Neutrophil (primary cell): ENCODE measurements around the gene PLOD3.

Source experiments
- H3K27ac ChIP-seq: fragments of 200-600 bp; sonication (generic); 2 replicates; pipeline ENCODE4 v1.5.1; 2016; ENCODE audit warnings: mild to moderate bottlenecking, moderate library complexity
- H3K27me3 ChIP-seq: fragments of 200-600 bp; sonication (generic); 2 replicates; pipeline ENCODE4 v1.6.0; 2016; ENCODE audit warnings: mild to moderate bottlenecking
- H3K36me3 ChIP-seq: fragments of 200-600 bp; sonication (generic); 2 replicates; pipeline ENCODE4 v1.5.1; 2017
- H3K4me1 ChIP-seq, 2 experiments: fragments of 200-600 bp in 1 of 2; sonication (generic) in 1 of 2; 1 replicate in 1 of 2; 2 replicates in 1 of 2; pipeline versions ENCODE4 v1.5.1 to v1.6.1; 2013 to 2016; ENCODE audit warnings: low read depth in 1 of 2, low read length in 1 of 2, mild to moderate bottlenecking in 1 of 2, moderate library complexity in 1 of 2; ENCODE audit not compliant: control insufficient read depth in 1 of 2, insufficient read depth in 1 of 2
- H3K4me3 ChIP-seq, 2 experiments: fragments of 200-600 bp in 1 of 2; sonication (generic) in 1 of 2; 1 replicate in 1 of 2; 2 replicates in 1 of 2; pipeline ENCODE4 v1.5.1; 2013 to 2016; ENCODE audit warnings: low read depth in 1 of 2, low read length in 1 of 2, mild to moderate bottlenecking in 1 of 2, moderate library complexity in 1 of 2
- H3K9me3 ChIP-seq: fragments of 200-600 bp; sonication (generic); 2 replicates; pipeline ENCODE4 v1.5.1; 2016
- TF ChIP-seq, protein P1 (sequence below): fragments of 200-600 bp; sonication (generic); IDR thresholded peaks from 2 replicates; pipeline ENCODE4 v1.5.1; 2016; ENCODE audit warnings: antibody characterized with exemption

The PLOD3 gene

DNA sequence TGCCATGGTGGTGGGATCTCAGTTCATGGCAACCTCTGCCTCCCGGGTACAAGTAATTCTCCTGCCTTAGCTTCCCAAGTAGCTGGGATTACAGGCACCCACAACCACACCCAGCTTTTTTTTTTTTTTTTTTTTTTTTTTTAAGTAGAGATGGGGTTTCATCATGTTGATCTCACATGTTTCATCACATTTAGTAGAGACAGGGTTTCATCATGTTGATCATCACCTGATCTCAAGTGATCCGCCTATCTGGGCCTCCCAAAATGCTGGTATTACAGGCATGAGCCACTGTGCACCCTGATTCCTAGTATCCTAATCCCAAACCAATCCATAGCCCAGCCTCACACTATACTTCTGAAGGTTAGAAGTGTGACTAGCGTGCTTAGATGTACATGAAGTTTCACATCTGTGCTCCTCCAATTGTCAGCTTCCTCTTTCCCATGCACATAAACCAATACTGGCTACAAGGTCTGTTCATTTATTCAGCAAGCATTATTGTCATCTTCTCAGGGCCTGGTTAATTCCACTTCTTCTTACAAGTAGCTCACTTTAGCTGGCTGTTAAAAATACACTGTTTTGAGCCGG, 30.4 kb downstream of the PLOD3 start:
- Histone ChIP-seq H3K36me3 (no peaks in the 10 kb centered on the region), H3K9me3 (no peaks in the 10 kb centered on the region), H3K27me3 (peaks cover 62% of the 10 kb centered on the region), H3K27ac (no peak overlapping the region), H3K4me3 (no peak overlapping the region), H3K4me1 (no peaks in the 10 kb centered on the region)
- TF ChIP-seq, protein P1, sequence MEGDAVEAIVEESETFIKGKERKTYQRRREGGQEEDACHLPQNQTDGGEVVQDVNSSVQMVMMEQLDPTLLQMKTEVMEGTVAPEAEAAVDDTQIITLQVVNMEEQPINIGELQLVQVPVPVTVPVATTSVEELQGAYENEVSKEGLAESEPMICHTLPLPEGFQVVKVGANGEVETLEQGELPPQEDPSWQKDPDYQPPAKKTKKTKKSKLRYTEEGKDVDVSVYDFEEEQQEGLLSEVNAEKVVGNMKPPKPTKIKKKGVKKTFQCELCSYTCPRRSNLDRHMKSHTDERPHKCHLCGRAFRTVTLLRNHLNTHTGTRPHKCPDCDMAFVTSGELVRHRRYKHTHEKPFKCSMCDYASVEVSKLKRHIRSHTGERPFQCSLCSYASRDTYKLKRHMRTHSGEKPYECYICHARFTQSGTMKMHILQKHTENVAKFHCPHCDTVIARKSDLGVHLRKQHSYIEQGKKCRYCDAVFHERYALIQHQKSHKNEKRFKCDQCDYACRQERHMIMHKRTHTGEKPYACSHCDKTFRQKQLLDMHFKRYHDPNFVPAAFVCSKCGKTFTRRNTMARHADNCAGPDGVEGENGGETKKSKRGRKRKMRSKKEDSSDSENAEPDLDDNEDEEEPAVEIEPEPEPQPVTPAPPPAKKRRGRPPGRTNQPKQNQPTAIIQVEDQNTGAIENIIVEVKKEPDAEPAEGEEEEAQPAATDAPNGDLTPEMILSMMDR: no peak

DNA sequence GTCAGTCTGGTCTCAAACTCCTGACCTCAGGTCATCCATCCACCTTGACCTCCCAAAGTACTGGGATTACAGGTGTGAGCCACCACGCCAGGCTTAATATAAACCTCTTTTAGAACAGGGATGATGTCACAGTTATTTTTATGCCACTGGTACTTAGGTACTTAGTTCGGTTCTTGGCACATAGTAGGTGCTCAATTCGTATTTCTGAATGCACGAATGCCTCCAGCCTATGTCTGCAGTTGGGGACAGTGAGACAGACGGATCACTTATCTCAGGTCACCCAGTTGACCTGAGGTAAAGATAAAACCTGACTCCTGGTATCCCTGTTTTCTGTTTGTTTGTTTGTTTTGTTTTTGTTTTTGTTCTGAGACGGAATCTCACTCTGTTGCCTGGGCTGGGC, 31.2 kb downstream of the PLOD3 start:
- TF ChIP-seq, protein P1: no peak
- Histone ChIP-seq H3K4me1 (no peaks in the 10 kb centered on the region), H3K9me3 (no peaks in the 10 kb centered on the region), H3K27me3 (peaks cover 70% of the 10 kb centered on the region), H3K36me3 (no peaks in the 10 kb centered on the region), H3K27ac (no peak overlapping the region), H3K4me3 (no peak overlapping the region)

DNA sequence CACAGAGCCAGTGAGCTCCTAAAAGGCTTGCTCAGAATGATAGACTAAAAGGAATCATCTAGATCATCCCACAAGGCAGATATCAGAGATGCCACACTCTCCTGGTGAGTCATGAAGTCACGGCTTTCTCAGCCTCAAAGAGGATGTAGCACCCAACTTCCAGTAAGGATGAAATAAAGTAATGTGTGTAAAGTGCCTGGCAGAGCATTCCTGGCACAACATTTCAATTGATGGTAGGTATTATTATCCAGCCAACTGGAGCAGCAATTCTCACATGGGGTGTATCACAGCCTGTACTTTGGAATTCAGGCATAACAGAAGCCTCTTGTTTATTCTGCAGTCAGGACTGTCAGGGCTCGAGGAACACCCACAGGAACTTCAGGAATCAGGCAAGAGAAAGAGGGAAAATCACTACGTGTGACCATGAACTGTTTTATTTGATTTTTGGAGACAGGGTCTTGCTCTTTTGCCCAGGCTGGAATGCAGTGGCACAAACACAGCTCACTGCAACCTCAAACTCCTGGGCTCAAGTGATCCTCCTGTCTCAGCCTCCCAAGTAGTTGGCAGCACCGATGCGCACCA, 32.0 kb downstream of the PLOD3 start:
- TF ChIP-seq, protein P1: no peak
- Histone ChIP-seq H3K36me3 (no peaks in the 10 kb centered on the region), H3K4me1 (no peaks in the 10 kb centered on the region), H3K4me3 (no peak overlapping the region), H3K27ac (no peak overlapping the region), H3K27me3 (peaks cover 78% of the 10 kb centered on the region), H3K9me3 (no peaks in the 10 kb centered on the region)

DNA sequence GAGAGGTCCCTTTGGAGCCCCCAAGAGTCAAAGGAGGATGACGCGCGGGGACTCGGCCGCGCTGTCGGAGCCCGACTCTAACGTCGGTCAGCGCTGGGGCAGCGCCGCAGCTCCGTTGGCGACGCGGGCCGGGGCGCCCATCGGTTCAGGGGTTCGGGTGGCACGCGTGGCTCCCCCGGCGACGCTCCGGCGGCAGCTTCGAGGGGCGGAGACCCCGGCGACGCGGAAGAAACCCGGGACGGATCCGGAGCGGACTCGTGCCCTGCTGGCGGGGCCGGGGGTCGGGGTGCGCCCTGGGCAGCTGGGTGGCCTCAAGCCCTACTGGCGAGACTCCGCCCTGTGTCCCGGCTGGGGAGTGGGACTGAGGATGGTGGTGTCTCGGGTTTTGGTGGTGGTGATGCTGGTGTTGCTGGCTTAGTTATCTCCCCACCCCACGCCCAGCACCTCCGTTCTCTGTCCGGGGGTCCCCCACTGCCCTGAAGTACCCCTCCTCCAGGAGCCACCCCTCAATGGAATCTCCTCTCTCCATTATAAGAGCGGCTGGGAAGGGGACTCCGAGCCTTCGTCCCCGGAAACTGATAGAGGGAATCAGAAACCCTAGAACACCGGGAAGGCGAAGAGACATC, 37.1 kb downstream of the PLOD3 start, which contains the start of gene NAT16:
NAT16 (minus strand) TSS at position 164 of the 626 bp plus-strand sequence. CDS start 5,486 bp downstream, outside the sequence.
- Histone ChIP-seq H3K9me3 (no peaks in the 10 kb centered on the region), H3K27ac (no peak within 1 kb of the TSS), H3K36me3 (no peaks in the 10 kb centered on the region), H3K27me3 (peaks cover 99% of the 10 kb centered on the region), H3K4me3 (no peak within 1 kb of the TSS), H3K4me1 (no peaks in the 10 kb centered on the region)
- TF ChIP-seq, protein P1: no peak

DNA sequence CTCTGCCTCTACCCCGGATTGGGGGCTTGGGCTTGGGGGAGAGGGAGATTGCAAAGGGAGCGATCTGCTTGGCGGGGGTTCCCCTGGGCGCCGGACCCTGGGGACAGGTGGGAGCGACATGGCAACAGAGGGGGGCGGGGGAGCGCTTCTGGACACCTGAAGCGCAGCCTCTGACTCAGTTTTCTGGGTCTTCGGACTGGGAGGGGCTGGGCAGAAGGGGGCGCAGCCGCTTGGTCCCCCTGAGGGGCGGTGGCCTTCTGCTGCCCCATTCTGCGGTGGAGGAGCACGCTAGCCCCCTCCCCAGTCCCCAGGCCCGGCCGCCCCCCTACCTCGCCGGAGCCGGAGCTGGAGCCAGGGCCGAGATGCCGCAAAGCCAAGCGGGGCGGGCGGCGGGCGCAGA, 37.7 kb downstream of the PLOD3 start:
- peaks cover 99% of the 10 kb centered on the region for H3K27me3 ChIP-seq
- H3K36me3 ChIP-seq: no peaks in the 10 kb centered on the region
- no peaks in the 10 kb centered on the region for H3K9me3 ChIP-seq
- no peak overlapping the region for H3K4me3 ChIP-seq
- H3K27ac ChIP-seq: no peak overlapping the region
- H3K4me1 ChIP-seq: no peaks in the 10 kb centered on the region
- TF ChIP-seq, protein P1: no peak
